Measurements from ENCODE around the gene PIGT.
"Not testable (repeated sequence)": the region's sequence is repeated elsewhere in the genome, so short reads cannot be mapped to it uniquely, and the experiment has no call there.

Gene PIGT

DNA sequence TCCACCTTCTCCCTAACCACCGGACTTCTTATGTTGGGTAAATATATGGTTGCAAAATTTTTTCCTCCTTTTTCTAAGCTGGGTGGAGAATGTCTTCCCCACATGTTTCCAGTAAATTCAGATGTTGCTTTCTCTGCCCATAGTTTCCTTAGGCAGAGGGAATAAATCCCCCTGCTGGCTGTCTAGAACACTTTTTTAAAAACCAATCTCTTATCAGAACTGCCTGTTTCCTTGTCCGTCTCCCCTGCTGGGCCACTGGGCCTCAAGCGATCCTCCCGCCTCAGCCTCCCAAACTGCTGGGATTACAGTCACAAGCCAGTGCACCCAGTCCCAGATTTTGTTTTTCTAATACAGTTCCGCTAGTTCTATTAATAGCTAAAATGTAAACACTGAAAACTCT lies 43.7 kb downstream of the PIGT start:
- DNase-seq (ENCODE audit: insufficient read length, low spot score) (no peak), FAIRE-seq (peak; percentile 45)

- peak; percentile 58 for FAIRE-seq
- DNase-seq (ENCODE audit: insufficient read length, low spot score) = no peak
These were observed 45.3 kb downstream of the PIGT start for GRCh38 chr20:45461225-45461624.

- FAIRE-seq = peak; percentile 21
- no peak for DNase-seq (ENCODE audit: insufficient read length, low spot score)
These were observed 47.0 kb downstream of the PIGT start for GRCh38 chr20:45462711-45463509.

DNA sequence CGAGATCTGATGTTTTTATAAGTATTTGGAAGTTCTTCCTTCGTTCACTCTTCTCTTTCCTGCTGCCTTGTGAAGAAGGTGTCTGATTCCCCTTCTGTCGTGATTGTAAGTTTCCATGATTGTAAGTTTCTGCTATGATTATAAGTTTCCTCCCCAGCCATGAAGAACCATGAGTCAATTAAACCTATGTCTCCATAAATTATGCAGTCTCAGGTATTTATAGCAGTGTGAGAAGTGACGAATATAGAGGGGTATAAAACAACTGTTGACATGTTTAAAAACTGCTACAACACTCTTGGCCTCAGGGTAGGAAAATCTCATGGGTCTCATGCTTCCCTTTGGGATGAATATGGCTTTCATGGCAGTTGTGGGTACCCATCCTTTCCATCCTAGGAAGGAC lies 47.8 kb downstream of the PIGT start:
- no peak for DNase-seq (ENCODE audit: insufficient read length, low spot score)
- FAIRE-seq = no peak

DNA sequence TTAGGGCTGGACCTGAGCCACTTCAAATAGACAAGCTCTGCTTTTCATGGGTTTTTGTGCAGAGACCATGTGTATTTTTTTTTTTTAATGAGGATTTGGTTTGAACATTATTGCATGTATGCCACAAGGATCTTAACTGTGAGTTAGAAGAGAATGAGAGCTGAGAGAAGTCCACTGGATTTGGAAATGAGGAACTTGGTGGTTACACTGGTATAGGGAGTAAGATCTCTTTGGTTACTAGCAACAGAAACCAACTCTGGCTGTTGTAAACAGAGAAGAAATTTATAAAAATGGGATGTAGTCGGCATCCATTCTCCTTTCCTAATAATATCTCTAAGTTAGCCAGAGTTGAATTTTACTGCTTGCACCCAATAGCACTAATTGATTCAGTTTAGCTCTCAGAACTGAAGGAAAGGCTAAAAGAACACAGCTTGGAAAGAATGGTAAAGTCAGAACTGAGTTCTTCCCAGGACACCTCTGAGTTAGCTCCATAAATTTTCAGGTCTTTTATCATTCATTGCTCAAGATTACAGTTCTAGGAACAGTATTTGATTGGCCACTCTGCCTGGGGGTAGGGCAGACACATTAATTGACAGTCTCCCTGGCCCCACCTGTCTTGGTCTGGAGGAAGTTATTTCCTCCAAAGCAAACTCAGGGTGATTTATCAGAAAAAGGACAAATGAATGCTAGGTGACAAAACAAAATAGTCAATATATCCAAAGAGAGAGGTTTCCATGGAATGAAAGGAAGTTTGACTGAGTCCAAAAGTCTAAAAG lies 49.7 kb downstream of the PIGT start:
- no peak for FAIRE-seq

DNA sequence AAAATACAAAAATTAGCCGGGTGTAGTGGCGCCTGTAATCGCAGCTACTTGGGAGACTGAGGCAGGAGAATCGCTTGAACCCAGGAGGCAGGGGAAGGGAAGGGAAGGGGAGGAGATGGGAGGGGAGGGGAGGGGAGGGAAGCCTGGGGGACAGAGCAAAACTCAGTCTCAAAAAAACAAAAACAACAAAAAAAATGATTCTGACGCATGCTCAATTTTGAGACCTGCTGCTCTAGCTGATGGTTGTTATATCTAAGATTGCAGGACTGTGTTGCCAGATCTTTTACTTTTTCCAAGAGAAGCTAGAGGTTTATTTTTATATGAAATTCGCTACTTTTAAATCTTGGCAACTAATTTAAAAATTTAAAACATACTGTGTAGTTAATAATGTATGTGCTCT lies 51.2 kb downstream of the PIGT start:
- DNase-seq (ENCODE audit: insufficient read length, low spot score) (no peak), FAIRE-seq (no peak)

More for the DNA sequence above, 49.7 kb downstream of the PIGT start:
- no peak for DNase-seq (ENCODE audit: insufficient read length, low spot score)

- DNase-seq (ENCODE audit: insufficient read length, low spot score) = no peak
- no peak for FAIRE-seq
These were observed 51.9 kb downstream of the PIGT start for GRCh38 chr20:45467861-45468260.

- DNase-seq (ENCODE audit: insufficient read length, low spot score) = no peak
- FAIRE-seq = no peak
These were observed 53.7 kb downstream of the PIGT start, which contains the start of gene WFDC2 for GRCh38 chr20:45469336-45470261. Gene WFDC2 (plus strand): TSS chr20:45469753. CDS start chr20:45469782, 29 bp downstream.

DNA sequence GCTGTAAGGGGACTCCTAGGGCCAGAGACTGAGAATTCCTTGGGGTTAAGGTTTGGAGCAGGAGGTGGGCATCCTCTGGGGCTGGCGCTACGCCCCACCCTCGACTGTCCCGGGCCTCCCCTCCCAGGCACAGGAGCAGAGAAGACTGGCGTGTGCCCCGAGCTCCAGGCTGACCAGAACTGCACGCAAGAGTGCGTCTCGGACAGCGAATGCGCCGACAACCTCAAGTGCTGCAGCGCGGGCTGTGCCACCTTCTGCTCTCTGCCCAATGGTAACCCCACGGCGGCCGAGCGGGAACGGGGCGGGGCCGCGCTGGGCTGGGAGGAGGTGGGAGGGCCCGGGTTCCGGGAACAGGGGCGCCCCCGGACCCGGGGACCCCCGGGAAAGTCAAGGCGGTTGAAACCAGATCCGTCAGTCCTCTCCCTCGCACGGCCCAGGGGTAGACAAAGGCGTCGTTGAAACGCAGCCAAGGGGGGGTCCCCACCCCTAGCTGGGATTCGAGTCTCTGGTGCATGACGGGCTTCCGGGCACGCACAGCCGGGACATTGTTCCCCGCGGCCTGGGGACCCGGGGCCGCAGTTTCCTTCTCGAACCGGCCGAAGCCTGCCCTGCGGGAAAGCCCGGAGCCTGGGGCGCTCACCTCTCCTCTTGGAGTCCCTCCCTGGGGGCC lies 54.5 kb downstream of the PIGT start:
- no peak for DNase-seq (ENCODE audit: insufficient read length, low spot score)
- FAIRE-seq = peak; percentile 62

DNA sequence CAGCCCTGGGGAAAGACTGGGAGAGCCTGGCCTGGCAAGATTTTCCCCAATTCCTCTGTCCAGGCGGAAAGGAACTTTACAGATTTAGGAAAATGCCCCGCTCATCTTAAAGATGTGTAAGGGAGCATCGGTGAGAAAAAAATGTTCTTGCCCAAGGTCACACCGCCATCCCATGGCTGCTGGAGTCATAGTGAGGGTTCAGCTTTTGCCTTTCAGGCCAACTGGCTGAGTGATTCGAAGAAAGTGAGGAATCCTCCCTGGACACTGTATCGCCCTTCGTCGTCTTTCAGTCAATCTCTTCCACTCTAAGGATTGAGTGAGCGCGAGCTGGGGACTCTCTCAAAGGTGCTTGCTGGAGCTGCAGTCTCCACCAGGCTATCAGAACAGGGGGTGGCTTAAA lies 55.0 kb downstream of the PIGT start:
- FAIRE-seq (no peak), DNase-seq (ENCODE audit: insufficient read length, low spot score) (no peak)

GRCh38 chr20:45472286-45472685 lies 56.3 kb downstream of the PIGT start:
- DNase-seq (ENCODE audit: insufficient read length, low spot score); FAIRE-seq: not testable (repeated sequence)
